ENCODE measurements around the gene RASGEF1C. TPM values are rescaled to one million over a fixed set of nuclear protein-coding genes. Genes with fewer than 3 reads are reported as not detected.

Gene RASGEF1C
- total RNA-seq, 2 experiments from 2014 or later: not detected

GRCh38 chr5:180113660-180114303, 95.2 kb downstream of the RASGEF1C start:
- intact Hi-C loops (cut with micrococcal nuclease; ENCODE audit: unreplicated experiment): no loop called here
- Histone ChIP-seq H4K20me1 (ENCODE audit: insufficient read depth, low read length) (no peaks in the 10 kb centered on the region), H2AFZ (ENCODE audit: low read length) (no peak overlapping the region), H3K4me3 (ENCODE audit: low read depth, low read length, poor library complexity, severe bottlenecking) (no peak overlapping the region), H3K27ac (ENCODE audit: low read depth, low read length, poor library complexity, severe bottlenecking) (no peak overlapping the region), H3K4me1 (ENCODE audit: insufficient read depth, low read length, poor library complexity, severe bottlenecking) (no peaks in the 10 kb centered on the region), H3K9me3 (ENCODE audit: low read length) (no peaks in the 10 kb centered on the region), H3K9me2 (ENCODE audit: insufficient read depth, low read length) (no peaks in the 10 kb centered on the region), H3K4me2 (ENCODE audit: low read length) (no peak overlapping the region), H3K79me2 (ENCODE audit: insufficient read depth, low read depth, low read length) (no peaks in the 10 kb centered on the region), H3K36me3 (ENCODE audit: insufficient read depth, low read length) (no peaks in the 10 kb centered on the region)
- DNase-seq (ENCODE audit: low spot score): no peak
- ChIA-PET CTCF (ENCODE audit: unreplicated experiment) (no interaction called here), POLR2A (no interaction called here)
- no TSS peak for BruUV-seq (replicated peaks)
- no peak for TF ChIP-seq CTCF (conservative IDR thresholded peaks at IDR 0.05; ENCODE audit: low read length)
- TF ChIP-seq EZH2phosphoT487 (IDR thresholded peaks at IDR 0.05; ENCODE audit: borderline replicate concordance, low read depth, low read length): no peak

- no peaks in the 10 kb centered on the region for H3K9me2 ChIP-seq (ENCODE audit: insufficient read depth, low read length)
- no peak overlapping the region for H2AFZ ChIP-seq (ENCODE audit: low read length)
- H4K20me1 ChIP-seq (ENCODE audit: insufficient read depth, low read length): no peaks in the 10 kb centered on the region
- TF ChIP-seq CTCF (conservative IDR thresholded peaks at IDR 0.05; ENCODE audit: low read length) (no peak), EZH2phosphoT487 (IDR thresholded peaks at IDR 0.05; ENCODE audit: borderline replicate concordance, low read depth, low read length) (no peak)
- H3K4me2 ChIP-seq (ENCODE audit: low read length): no peak overlapping the region
- H3K4me1 ChIP-seq (ENCODE audit: insufficient read depth, low read length, poor library complexity, severe bottlenecking): no peaks in the 10 kb centered on the region
- H3K9me3 ChIP-seq (ENCODE audit: low read length): no peaks in the 10 kb centered on the region
- intact Hi-C loops (cut with micrococcal nuclease; ENCODE audit: unreplicated experiment): no loop called here
- no peak overlapping the region for H3K27ac ChIP-seq (ENCODE audit: low read depth, low read length, poor library complexity, severe bottlenecking)
- H3K4me3 ChIP-seq (ENCODE audit: low read depth, low read length, poor library complexity, severe bottlenecking): no peak overlapping the region
- no TSS peak for BruUV-seq (replicated peaks)
- ChIA-PET CTCF (ENCODE audit: unreplicated experiment) (interaction anchor here (0.6 kb wide), 1 partner anchor 122 kb away, joined by 3 read pairs; no protein-coding TSS in a partner anchor), POLR2A (no interaction called here)
- no peaks in the 10 kb centered on the region for H3K36me3 ChIP-seq (ENCODE audit: insufficient read depth, low read length)
- no peak for DNase-seq (ENCODE audit: low spot score)
- no peaks in the 10 kb centered on the region for H3K79me2 ChIP-seq (ENCODE audit: insufficient read depth, low read depth, low read length)
Observed at GRCh38 chr5:180112181-180112861, 96.7 kb downstream of the RASGEF1C start.
